Vagina (tissue), 2 donors: ENCODE results near the gene SYMPK.

Source experiments
- CTCF ChIP-seq, 3 experiments: fragments of 450-650 bp in 2 of 3; fragments of 200-600 bp in 1 of 3; sonication (generic) in 1 of 3; IDR thresholded peaks; one replicate each; pipeline ENCODE4 v1.5.1; 2017 to 2019; ENCODE audit warnings: antibody characterized with exemption in 3 of 3, mild to moderate bottlenecking in 2 of 3, moderate library complexity in 2 of 3
- POLR2A ChIP-seq, 2 donors: fragments of 450-650 bp; IDR thresholded peaks; one replicate each; pipeline ENCODE4 v1.6.1; 2017; ENCODE audit warnings: antibody characterized with exemption in 2 of 2, mild to moderate bottlenecking in 2 of 2, moderate library complexity in 2 of 2

GRCh38 chr19:45817010-45817724, 45.8 kb downstream of the SYMPK start:
- TF ChIP-seq POLR2A (IDR thresholded peaks at IDR 0.05) (no peak), CTCF (IDR thresholded peaks at IDR 0.05) (peak; percentile 90 to 97 (median 94))
